Measurements from ENCODE around the gene AKT2.
"Not testable (repeated sequence)": the region's sequence is repeated elsewhere in the genome, so short reads cannot be mapped to it uniquely, and the experiment has no call there.

Gene AKT2

GRCh38 chr19:40284501-40285352 lies at the start of gene AKT2:
Gene AKT2, minus strand, starts transcription at chr19:40285345. Its CDS starts 20,078 bp downstream, at chr19:40265267.
- peak; percentile 55 for DNase-seq (ENCODE audit: low read depth)

GRCh38 chr19:40333083-40333482 lies 47.9 kb upstream of the AKT2 start:
- DNase-seq (ENCODE audit: low read depth) = not testable (repeated sequence)

- DNase-seq (ENCODE audit: low read depth) = no peak
These were observed 47.5 kb upstream of the AKT2 start for GRCh38 chr19:40332669-40333068.

- no peak for DNase-seq (ENCODE audit: low read depth)
These were observed 45.9 kb upstream of the AKT2 start for GRCh38 chr19:40331052-40331451.

- no peak for DNase-seq (ENCODE audit: low read depth)
These were observed 41.1 kb upstream of the AKT2 start for GRCh38 chr19:40326201-40326600.

GRCh38 chr19:40323705-40324104 lies 38.6 kb upstream of the AKT2 start:
- no peak for DNase-seq (ENCODE audit: low read depth)

- DNase-seq (ENCODE audit: low read depth) = no peak
These were observed 37.9 kb upstream of the AKT2 start for GRCh38 chr19:40322951-40323615.

GRCh38 chr19:40322271-40322610 lies 37.1 kb upstream of the AKT2 start:
- no peak for DNase-seq (ENCODE audit: low read depth)

GRCh38 chr19:40321566-40322270 lies 36.6 kb upstream of the AKT2 start:
- no peak for DNase-seq (ENCODE audit: low read depth)

GRCh38 chr19:40321076-40321475 lies 35.9 kb upstream of the AKT2 start:
- DNase-seq (ENCODE audit: low read depth) = no peak

- DNase-seq (ENCODE audit: low read depth) = no peak
These were observed 35.4 kb upstream of the AKT2 start for GRCh38 chr19:40320558-40320935.

- DNase-seq (ENCODE audit: low read depth) = no peak
These were observed 32.2 kb upstream of the AKT2 start for GRCh38 chr19:40317338-40317737.

- no peak for DNase-seq (ENCODE audit: low read depth)
These were observed 30.8 kb upstream of the AKT2 start for GRCh38 chr19:40315812-40316470.

GRCh38 chr19:40314656-40315055 lies 29.5 kb upstream of the AKT2 start:
- no peak for DNase-seq (ENCODE audit: low read depth)

GRCh38 chr19:40313229-40313983 lies 28.3 kb upstream of the AKT2 start:
- DNase-seq (ENCODE audit: low read depth) = no peak

GRCh38 chr19:40312533-40312932 lies 27.4 kb upstream of the AKT2 start:
- no peak for DNase-seq (ENCODE audit: low read depth)

GRCh38 chr19:40309666-40310065 lies 24.5 kb upstream of the AKT2 start:
- DNase-seq (ENCODE audit: low read depth) = no peak

GRCh38 chr19:40305403-40305802 lies 20.3 kb upstream of the AKT2 start:
- peak; percentile 26 for DNase-seq (ENCODE audit: low read depth)

GRCh38 chr19:40304306-40304705 lies 19.2 kb upstream of the AKT2 start:
- DNase-seq (ENCODE audit: low read depth) = no peak

- DNase-seq (ENCODE audit: low read depth) = no peak
These were observed 18.6 kb upstream of the AKT2 start for GRCh38 chr19:40303765-40304164.

- no peak for DNase-seq (ENCODE audit: low read depth)
These were observed 17.3 kb upstream of the AKT2 start for GRCh38 chr19:40302224-40303011.

Data from stimulated activated CD8-positive, alpha-beta memory T cell treated with anti-CD3 and anti-CD28 coated beads, Interleukin-15, amount 100 ng/mL, for 24 hours (primary cell).